Measurements from ENCODE around the gene ALOX15. TPM values are rescaled to one million over a fixed set of nuclear protein-coding genes. Genes with fewer than 3 reads are reported as not detected.
"Not testable (repeated sequence)": the region's sequence is repeated elsewhere in the genome, so short reads cannot be mapped to it uniquely, and the experiment has no call there.

The ALOX15 gene
- under 1 TPM; 0.22 to 0.56 (median 0.47) TPM for polyA plus RNA-seq (ENCODE audit: insufficient read length in 3 of 3)
- long read RNA-seq, donor 1: 0 reads
- long read RNA-seq, donor 2: 0 reads
- long read RNA-seq, donor 3: 0 reads
- long read RNA-seq, donor 4: 0 reads
- long read RNA-seq, donor 5: 0 reads
- long read RNA-seq, donor 6: 0 reads
- long read RNA-seq, donor 7: 0 reads
- long read RNA-seq, donor 8: 0 reads
- long read RNA-seq, donor 9: 0 reads
- long read RNA-seq, donor 10: 0 reads
- long read RNA-seq, donor 11: 0 reads
- long read RNA-seq, donor 12: 0 reads
- long read RNA-seq, donor 13: 0 reads
- long read RNA-seq, donor 14: 0 reads
- long read RNA-seq, donor 15: 0 reads
- long read RNA-seq, donor 16: 0 reads

- DNase-seq: no peak
Measured at GRCh38 chr17:4641297-4642195, at the start of gene ALOX15. TSS of gene ALOX15 (minus strand) at chr17:4641678. CDS start at chr17:4641651, 27 bp downstream.

GRCh38 chr17:4690745-4691144 is 49.3 kb upstream of the ALOX15 start:
- no peak for DNase-seq

GRCh38 chr17:4689872-4690271 is 48.4 kb upstream of the ALOX15 start:
- not testable (repeated sequence) for DNase-seq

- DNase-seq: not testable (repeated sequence)
Measured at GRCh38 chr17:4683739-4684138, 42.3 kb upstream of the ALOX15 start.

GRCh38 chr17:4679658-4680057 is 38.2 kb upstream of the ALOX15 start:
- no peak for DNase-seq

- no peak for DNase-seq
Measured at GRCh38 chr17:4678448-4679026, 37.1 kb upstream of the ALOX15 start.

- DNase-seq: no peak
Measured at GRCh38 chr17:4676791-4677190, 35.3 kb upstream of the ALOX15 start.

- DNase-seq: no peak
Measured at GRCh38 chr17:4675791-4676190, 34.3 kb upstream of the ALOX15 start.

GRCh38 chr17:4674685-4674998 is 33.2 kb upstream of the ALOX15 start:
- DNase-seq: no peak

GRCh38 chr17:4673986-4674684 is 32.7 kb upstream of the ALOX15 start:
- DNase-seq: no peak

- no peak for DNase-seq
Measured at GRCh38 chr17:4673169-4673568, 31.7 kb upstream of the ALOX15 start.

- no peak for DNase-seq
Measured at GRCh38 chr17:4672751-4673150, 31.3 kb upstream of the ALOX15 start.

- no peak for DNase-seq
Measured at GRCh38 chr17:4672055-4672630, 30.7 kb upstream of the ALOX15 start.

GRCh38 chr17:4667166-4667565 is 25.7 kb upstream of the ALOX15 start:
- DNase-seq: no peak

GRCh38 chr17:4666296-4666695 is 24.8 kb upstream of the ALOX15 start:
- DNase-seq: no peak

GRCh38 chr17:4665027-4665426 is 23.5 kb upstream of the ALOX15 start:
- no peak for DNase-seq

GRCh38 chr17:4664230-4664629 is 22.8 kb upstream of the ALOX15 start:
- DNase-seq: no peak

GRCh38 chr17:4663711-4664110 is 22.2 kb upstream of the ALOX15 start:
- DNase-seq: no peak

GRCh38 chr17:4658478-4659305 is 17.2 kb upstream of the ALOX15 start:
- no peak for DNase-seq

GRCh38 chr17:4657678-4658077 is 16.2 kb upstream of the ALOX15 start:
- DNase-seq: no peak

GRCh38 chr17:4655933-4656332 is 14.5 kb upstream of the ALOX15 start:
- DNase-seq: not testable (repeated sequence)
